ENCODE measurements around the gene CHST12.

Gene CHST12

DNA sequence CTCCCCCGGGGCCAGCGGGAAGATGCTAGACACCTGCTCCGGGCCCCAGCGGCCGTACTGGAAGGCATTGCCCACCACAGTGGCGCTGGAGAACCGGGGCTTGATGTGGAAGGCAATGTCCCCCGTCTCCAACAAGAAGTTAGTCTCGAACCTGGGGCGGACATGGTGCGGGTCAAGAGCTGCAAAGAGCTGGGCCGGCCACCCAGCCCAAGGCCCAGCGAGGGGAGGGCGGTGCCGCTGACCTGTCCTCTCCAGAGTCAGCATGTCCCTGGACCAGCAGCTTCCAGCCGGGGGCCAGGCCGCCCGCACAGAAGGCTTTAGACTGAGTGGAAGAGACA, 72.2 kb downstream of the CHST12 start:
- H3K4me1 ChIP-seq (ENCODE audit: control insufficient read depth, insufficient read depth, low read length) = peaks cover 2% of the 10 kb centered on the region; the same call in 1 of the 2 replicates

GRCh38 chr7:2476298-2476697, 72.9 kb downstream of the CHST12 start, which contains the start of gene GRIFIN:
Gene GRIFIN (minus strand): TSS chr7:2476398. CDS start chr7:2476383, 15 bp downstream.
- Histone ChIP-seq H3K9ac (ENCODE audit: low read depth, low read length) (no peak within 1 kb of the TSS), H3K27ac (ENCODE audit: low read depth, low read length) (no peak within 1 kb of the TSS), H3K4me1 (ENCODE audit: control insufficient read depth, insufficient read depth, low read length) (peaks cover 2% of the 10 kb centered on the region; the same call in 1 of the 2 replicates), H3K27me3 (ENCODE audit: control insufficient read depth, insufficient read depth, low read length) (no peaks in the 10 kb centered on the region), H3K9me3 (ENCODE audit: control insufficient read depth, insufficient read depth, low read length) (no peaks in the 10 kb centered on the region), H3K36me3 (ENCODE audit: control insufficient read depth, insufficient read depth, low read length) (no peaks in the 10 kb centered on the region), H3K4me3 (ENCODE audit: low read depth, low read length) (no peak within 1 kb of the TSS)

More for the DNA sequence above, 72.2 kb downstream of the CHST12 start:
- no peaks in the 10 kb centered on the region for H3K36me3 ChIP-seq (ENCODE audit: control insufficient read depth, insufficient read depth, low read length)
- H3K27ac ChIP-seq (ENCODE audit: low read depth, low read length) = no peak overlapping the region
- no peaks in the 10 kb centered on the region for H3K27me3 ChIP-seq (ENCODE audit: control insufficient read depth, insufficient read depth, low read length)
- no peaks in the 10 kb centered on the region for H3K9me3 ChIP-seq (ENCODE audit: control insufficient read depth, insufficient read depth, low read length)
- H3K9ac ChIP-seq (ENCODE audit: low read depth, low read length) = no peak overlapping the region
- no peak overlapping the region for H3K4me3 ChIP-seq (ENCODE audit: low read depth, low read length)

DNA sequence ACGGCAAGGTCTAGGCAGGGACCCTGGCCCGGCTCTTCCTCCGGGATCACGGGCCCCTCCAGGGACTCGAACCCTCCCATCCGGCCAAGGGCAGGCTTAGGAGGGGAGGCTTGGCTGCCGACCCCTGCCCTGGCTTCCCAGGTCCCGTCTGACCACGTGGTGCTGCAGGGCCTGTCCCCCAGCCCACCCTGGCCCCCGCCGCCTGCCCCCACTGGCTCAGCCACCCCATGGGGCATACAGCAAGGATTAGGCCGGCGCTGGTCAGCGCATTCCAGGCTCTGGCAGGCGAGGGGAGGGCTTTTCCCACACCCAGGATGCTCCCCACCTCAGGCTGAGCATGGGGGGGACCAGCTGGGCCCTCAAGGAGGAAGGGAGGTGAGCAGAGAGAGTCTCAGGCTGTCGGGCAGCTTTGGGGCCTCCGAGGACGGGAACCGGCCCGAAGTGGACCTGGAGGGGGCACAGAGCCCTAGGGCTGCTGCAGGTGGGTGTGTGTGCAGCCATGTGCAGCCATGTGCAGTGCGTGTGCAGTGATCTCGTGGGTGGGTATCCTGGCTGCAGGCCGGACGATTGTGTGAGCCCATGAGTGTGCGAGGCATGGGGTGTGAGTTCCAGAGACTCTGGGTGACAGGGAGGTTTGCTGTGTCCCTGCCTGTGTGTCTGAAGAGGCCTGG, 73.5 kb downstream of the CHST12 start:
- H3K27me3 ChIP-seq (ENCODE audit: control insufficient read depth, insufficient read depth, low read length) = no peaks in the 10 kb centered on the region
- no peaks in the 10 kb centered on the region for H3K9me3 ChIP-seq (ENCODE audit: control insufficient read depth, insufficient read depth, low read length)
- H3K9ac ChIP-seq (ENCODE audit: low read depth, low read length) = no peak overlapping the region
- no peak overlapping the region for H3K4me3 ChIP-seq (ENCODE audit: low read depth, low read length)
- no peaks in the 10 kb centered on the region for H3K36me3 ChIP-seq (ENCODE audit: control insufficient read depth, insufficient read depth, low read length)
- no peak overlapping the region for H3K27ac ChIP-seq (ENCODE audit: low read depth, low read length)
- peaks cover 2% of the 10 kb centered on the region; the same call in 1 of the 2 replicates for H3K4me1 ChIP-seq (ENCODE audit: control insufficient read depth, insufficient read depth, low read length)

DNA sequence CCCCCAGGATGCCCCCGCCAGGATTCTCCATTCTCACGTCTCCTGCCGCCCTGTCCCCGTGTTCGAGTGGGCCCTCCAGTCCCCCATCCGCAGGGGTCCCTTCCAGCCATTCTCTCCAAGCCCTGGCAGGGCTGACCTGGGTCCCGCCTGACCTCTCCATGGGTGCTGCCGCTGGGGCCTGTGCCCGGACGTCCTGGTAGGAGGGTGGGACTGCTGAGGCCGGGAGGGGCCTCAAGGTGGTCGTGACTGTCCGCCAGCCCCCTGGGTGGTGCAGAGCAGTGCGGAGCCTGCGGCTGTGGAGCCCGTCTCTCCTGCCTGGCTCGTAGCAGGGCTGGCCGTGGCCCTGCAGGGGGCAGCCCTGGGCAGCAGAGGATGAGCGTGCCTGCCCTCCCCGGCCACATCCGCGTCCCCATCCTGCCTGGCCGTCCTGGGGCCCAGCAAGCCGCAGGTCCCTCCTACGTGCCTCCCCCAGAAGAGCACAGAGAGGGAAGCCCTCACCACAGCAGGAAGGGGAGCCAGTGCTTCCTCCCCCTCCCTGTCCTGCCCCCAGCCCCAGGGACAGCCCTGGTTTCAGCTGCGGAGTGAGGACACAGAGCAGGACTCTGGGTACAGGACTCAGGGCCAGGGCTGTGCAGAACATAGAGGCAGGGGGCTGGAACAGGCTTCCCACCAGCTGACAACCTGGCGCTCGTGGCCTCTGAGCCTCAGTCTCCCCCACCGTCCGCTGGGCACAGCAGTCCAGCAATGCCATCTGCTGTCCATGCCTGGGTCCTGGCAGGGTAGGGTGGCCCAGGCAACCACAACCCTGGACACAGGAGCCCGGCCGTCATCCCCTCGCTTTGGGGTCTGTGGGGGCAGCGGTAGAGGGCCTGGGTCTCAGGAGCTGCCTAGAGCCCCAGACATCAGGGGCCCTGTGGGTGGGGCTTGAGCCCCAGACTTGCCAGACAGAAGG, 74.3 kb downstream of the CHST12 start:
- peaks cover 2% of the 10 kb centered on the region; the same call in 1 of the 2 replicates for H3K4me1 ChIP-seq (ENCODE audit: control insufficient read depth, insufficient read depth, low read length)

DNA sequence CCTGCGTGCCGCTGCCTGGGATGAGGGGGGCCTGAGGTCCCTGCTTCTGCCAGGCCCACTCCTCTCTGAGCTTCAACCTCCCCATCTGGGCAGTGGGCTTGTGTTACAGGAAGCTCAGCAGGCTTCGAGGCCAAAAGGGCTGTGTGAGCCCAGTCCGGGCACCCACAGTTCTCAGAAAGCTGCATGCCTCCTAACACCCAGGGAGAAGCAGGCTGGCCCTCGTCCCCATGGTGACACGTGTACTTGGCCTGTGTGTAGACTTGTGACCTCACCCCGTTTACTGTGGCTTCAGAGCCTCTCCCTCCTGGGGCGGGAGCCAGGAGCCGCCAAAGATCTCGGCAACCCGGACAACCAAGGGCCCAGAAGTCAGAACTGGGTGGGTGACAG, 75.0 kb downstream of the CHST12 start:
- Histone ChIP-seq H3K9ac (ENCODE audit: low read depth, low read length) (no peak overlapping the region), H3K4me1 (ENCODE audit: control insufficient read depth, insufficient read depth, low read length) (peaks cover 2% of the 10 kb centered on the region; the same call in 1 of the 2 replicates), H3K4me3 (ENCODE audit: low read depth, low read length) (no peak overlapping the region), H3K9me3 (ENCODE audit: control insufficient read depth, insufficient read depth, low read length) (no peaks in the 10 kb centered on the region), H3K36me3 (ENCODE audit: control insufficient read depth, insufficient read depth, low read length) (no peaks in the 10 kb centered on the region), H3K27me3 (ENCODE audit: control insufficient read depth, insufficient read depth, low read length) (no peaks in the 10 kb centered on the region), H3K27ac (ENCODE audit: low read depth, low read length) (no peak overlapping the region)

More for the DNA sequence above, 74.3 kb downstream of the CHST12 start:
- no peaks in the 10 kb centered on the region for H3K27me3 ChIP-seq (ENCODE audit: control insufficient read depth, insufficient read depth, low read length)
- H3K4me3 ChIP-seq (ENCODE audit: low read depth, low read length) = no peak overlapping the region
- no peak overlapping the region for H3K9ac ChIP-seq (ENCODE audit: low read depth, low read length)
- H3K36me3 ChIP-seq (ENCODE audit: control insufficient read depth, insufficient read depth, low read length) = no peaks in the 10 kb centered on the region
- no peaks in the 10 kb centered on the region for H3K9me3 ChIP-seq (ENCODE audit: control insufficient read depth, insufficient read depth, low read length)
- no peak overlapping the region for H3K27ac ChIP-seq (ENCODE audit: low read depth, low read length)

DNA sequence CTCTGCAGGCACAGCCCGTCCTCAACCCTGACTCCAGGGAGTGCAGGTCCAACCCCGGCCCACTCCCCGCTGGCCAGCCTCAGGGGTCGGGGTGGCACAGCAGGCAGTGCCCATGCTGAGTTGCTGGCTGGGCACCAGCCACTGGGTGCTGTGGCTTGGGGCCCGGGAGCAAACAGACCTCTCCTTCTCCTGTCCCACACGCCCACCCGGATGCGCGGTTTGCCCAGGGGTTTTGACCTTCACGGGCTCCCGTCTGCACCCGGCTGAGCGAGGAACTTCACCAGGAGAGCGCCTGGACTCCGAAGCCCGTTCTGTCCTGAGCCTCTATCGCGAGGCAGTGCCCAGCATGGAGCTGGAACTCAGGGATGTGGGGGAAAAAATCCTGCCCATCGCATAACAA, 75.4 kb downstream of the CHST12 start:
- no peak overlapping the region for H3K4me3 ChIP-seq (ENCODE audit: low read depth, low read length)
- H3K27me3 ChIP-seq (ENCODE audit: control insufficient read depth, insufficient read depth, low read length) = no peaks in the 10 kb centered on the region
- peaks cover 2% of the 10 kb centered on the region; the same call in 1 of the 2 replicates for H3K4me1 ChIP-seq (ENCODE audit: control insufficient read depth, insufficient read depth, low read length)
- H3K36me3 ChIP-seq (ENCODE audit: control insufficient read depth, insufficient read depth, low read length) = no peaks in the 10 kb centered on the region
- no peaks in the 10 kb centered on the region for H3K9me3 ChIP-seq (ENCODE audit: control insufficient read depth, insufficient read depth, low read length)
- H3K27ac ChIP-seq (ENCODE audit: low read depth, low read length) = no peak overlapping the region
- H3K9ac ChIP-seq (ENCODE audit: low read depth, low read length) = no peak overlapping the region

GRCh38 chr7:2479276-2480069, 76.1 kb downstream of the CHST12 start:
- Histone ChIP-seq H3K4me3 (ENCODE audit: low read depth, low read length) (no peak overlapping the region), H3K9ac (ENCODE audit: low read depth, low read length) (no peak overlapping the region), H3K27me3 (ENCODE audit: control insufficient read depth, insufficient read depth, low read length) (no peaks in the 10 kb centered on the region), H3K36me3 (ENCODE audit: control insufficient read depth, insufficient read depth, low read length) (no peaks in the 10 kb centered on the region), H3K27ac (ENCODE audit: low read depth, low read length) (no peak overlapping the region), H3K4me1 (ENCODE audit: control insufficient read depth, insufficient read depth, low read length) (peaks cover 2% of the 10 kb centered on the region; the same call in 1 of the 2 replicates), H3K9me3 (ENCODE audit: control insufficient read depth, insufficient read depth, low read length) (no peaks in the 10 kb centered on the region)

DNA sequence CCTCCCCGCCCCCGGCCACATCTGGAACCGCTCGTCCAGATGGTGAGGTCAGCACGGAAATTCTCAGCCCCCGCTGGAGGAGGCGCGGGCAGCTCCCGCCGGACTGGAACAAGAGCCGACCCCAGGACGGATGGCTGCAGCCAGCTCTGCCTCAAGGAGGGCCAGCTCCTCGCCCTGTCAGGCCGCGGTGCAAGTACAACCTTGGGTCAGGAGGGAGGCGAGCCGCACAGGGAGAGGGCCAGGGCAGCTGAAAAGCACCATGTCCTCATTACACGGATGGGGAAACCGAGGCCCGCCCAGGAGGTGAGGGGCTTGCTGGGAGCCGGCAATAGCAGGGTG, 76.6 kb downstream of the CHST12 start:
- no peaks in the 10 kb centered on the region for H3K9me3 ChIP-seq (ENCODE audit: control insufficient read depth, insufficient read depth, low read length)
- H3K27ac ChIP-seq (ENCODE audit: low read depth, low read length) = no peak overlapping the region
- H3K36me3 ChIP-seq (ENCODE audit: control insufficient read depth, insufficient read depth, low read length) = no peaks in the 10 kb centered on the region
- H3K9ac ChIP-seq (ENCODE audit: low read depth, low read length) = no peak overlapping the region
- no peak overlapping the region for H3K4me3 ChIP-seq (ENCODE audit: low read depth, low read length)
- peaks cover 2% of the 10 kb centered on the region; the same call in 1 of the 2 replicates for H3K4me1 ChIP-seq (ENCODE audit: control insufficient read depth, insufficient read depth, low read length)
- no peaks in the 10 kb centered on the region for H3K27me3 ChIP-seq (ENCODE audit: control insufficient read depth, insufficient read depth, low read length)

GRCh38 chr7:2481195-2481594, 77.8 kb downstream of the CHST12 start:
- Histone ChIP-seq H3K4me1 (ENCODE audit: control insufficient read depth, insufficient read depth, low read length) (peaks cover 2% of the 10 kb centered on the region; the same call in 1 of the 2 replicates), H3K9ac (ENCODE audit: low read depth, low read length) (no peak overlapping the region), H3K9me3 (ENCODE audit: control insufficient read depth, insufficient read depth, low read length) (no peaks in the 10 kb centered on the region), H3K4me3 (ENCODE audit: low read depth, low read length) (no peak overlapping the region), H3K36me3 (ENCODE audit: control insufficient read depth, insufficient read depth, low read length) (no peaks in the 10 kb centered on the region), H3K27ac (ENCODE audit: low read depth, low read length) (no peak overlapping the region), H3K27me3 (ENCODE audit: control insufficient read depth, insufficient read depth, low read length) (no peaks in the 10 kb centered on the region)

DNA sequence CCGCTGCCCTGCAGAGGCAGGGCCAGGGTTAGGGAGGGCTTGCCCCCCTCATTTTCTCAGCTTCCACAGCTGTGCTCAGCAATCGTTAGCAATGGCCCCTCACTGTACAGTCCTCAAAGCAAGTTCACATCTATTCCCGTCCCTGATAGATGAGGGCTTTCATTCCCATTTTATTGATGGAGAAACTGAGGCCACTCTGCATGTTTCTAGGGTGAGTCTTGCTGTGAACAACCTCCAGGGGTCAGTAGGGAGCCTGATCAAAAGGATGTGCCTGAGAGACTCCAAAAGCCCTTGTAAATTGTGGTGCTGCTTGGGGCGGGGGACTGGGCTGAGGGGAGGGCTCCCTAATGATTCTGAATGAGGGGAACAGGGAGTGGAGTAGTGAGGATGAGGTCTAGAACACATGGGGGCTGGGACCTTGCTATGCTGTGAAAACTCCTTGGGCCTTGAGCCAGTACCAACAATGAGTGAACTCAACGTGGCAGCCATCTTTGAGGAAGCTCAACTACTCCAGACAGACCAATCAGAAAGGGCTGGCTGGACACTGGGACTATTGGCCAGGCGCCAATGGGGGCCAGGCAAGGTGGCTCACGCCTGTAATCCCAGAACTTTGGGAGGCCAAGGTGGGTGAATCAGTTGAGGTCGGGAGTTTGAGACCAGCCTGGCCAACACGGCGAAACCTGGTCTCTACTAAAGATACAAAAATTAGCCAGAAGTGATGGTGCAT, 79.5 kb downstream of the CHST12 start:
- H3K9ac ChIP-seq (ENCODE audit: low read depth, low read length) = no peak overlapping the region
- H3K27me3 ChIP-seq (ENCODE audit: control insufficient read depth, insufficient read depth, low read length) = no peaks in the 10 kb centered on the region
- H3K9me3 ChIP-seq (ENCODE audit: control insufficient read depth, insufficient read depth, low read length) = no peaks in the 10 kb centered on the region
- no peak overlapping the region for H3K27ac ChIP-seq (ENCODE audit: low read depth, low read length)
- no peaks in the 10 kb centered on the region for H3K4me1 ChIP-seq (ENCODE audit: control insufficient read depth, insufficient read depth, low read length)
- no peak overlapping the region for H3K4me3 ChIP-seq (ENCODE audit: low read depth, low read length)
- no peaks in the 10 kb centered on the region for H3K36me3 ChIP-seq (ENCODE audit: control insufficient read depth, insufficient read depth, low read length)
